ENCODE results near the gene HYAL3. TPM values are rescaled to one million over a fixed set of nuclear protein-coding genes. Genes with fewer than 3 reads are reported as not detected.

The HYAL3 gene, protein sequence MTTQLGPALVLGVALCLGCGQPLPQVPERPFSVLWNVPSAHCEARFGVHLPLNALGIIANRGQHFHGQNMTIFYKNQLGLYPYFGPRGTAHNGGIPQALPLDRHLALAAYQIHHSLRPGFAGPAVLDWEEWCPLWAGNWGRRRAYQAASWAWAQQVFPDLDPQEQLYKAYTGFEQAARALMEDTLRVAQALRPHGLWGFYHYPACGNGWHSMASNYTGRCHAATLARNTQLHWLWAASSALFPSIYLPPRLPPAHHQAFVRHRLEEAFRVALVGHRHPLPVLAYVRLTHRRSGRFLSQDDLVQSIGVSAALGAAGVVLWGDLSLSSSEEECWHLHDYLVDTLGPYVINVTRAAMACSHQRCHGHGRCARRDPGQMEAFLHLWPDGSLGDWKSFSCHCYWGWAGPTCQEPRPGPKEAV
- total RNA-seq = 1 to 10 TPM; 2.5 to 4.2 TPM

DNA sequence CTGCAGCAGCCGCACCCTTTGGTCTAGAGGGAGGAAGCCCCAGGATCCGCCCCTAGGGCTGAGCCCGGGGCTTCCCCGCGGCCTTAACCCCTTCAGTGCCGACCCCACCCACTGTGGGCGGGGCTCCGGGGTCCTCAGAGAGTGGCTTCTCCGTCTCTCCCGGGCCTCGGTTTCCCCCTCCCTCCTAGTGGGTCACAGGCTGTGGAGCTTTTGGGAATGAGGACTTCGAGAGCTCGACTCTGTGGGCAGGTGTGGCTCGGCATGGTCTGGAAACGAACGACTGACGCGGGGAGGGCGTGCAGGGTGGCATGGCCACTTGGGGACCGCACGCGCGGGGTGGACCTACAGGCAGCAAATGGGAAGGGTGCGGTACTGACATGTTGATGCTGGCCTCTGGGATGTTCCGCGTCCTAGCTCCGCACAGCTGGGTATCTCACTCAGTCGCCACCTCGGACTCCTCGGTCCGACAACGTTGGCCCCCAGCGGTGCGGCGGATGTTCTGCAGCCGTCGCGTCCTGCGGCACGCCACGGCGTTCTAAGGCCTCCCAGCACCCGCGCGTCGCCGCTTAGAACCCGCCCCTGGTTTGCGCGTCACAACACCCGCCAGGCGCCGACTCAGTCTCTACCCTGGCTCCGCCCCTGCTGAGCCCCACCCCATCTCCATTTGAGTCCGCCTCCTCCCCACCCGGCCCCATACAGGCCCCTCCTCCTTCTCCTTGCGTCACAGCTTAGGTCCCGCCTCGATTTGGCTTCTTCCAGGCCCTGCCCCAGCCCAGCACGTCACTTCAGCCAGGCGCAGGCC lies at the start of gene HYAL3, which contains the start of gene NAA80:
TSS of gene HYAL3 (minus strand) at position 570 of the 802 bp plus-strand sequence. CDS start 3,803 bp downstream, outside the sequence.
TSS of gene NAA80 (minus strand) at position 570 of the 802 bp plus-strand sequence. CDS start 1,942 bp downstream, outside the sequence.
- peak within 1 kb of the TSS; percentile 91 to 97 for H3K9ac ChIP-seq (ENCODE audit: low read depth in 2 of 2, low read length in 2 of 2)
- H3K27ac ChIP-seq = peak within 1 kb of the TSS; percentile 91
- no peaks in the 10 kb centered on the region for H3K27me3 ChIP-seq
- DNase-seq = peak; percentile 100
- intact Hi-C loops (cut with DNase I) = no loop called here
- TF ChIP-seq, protein P1, sequence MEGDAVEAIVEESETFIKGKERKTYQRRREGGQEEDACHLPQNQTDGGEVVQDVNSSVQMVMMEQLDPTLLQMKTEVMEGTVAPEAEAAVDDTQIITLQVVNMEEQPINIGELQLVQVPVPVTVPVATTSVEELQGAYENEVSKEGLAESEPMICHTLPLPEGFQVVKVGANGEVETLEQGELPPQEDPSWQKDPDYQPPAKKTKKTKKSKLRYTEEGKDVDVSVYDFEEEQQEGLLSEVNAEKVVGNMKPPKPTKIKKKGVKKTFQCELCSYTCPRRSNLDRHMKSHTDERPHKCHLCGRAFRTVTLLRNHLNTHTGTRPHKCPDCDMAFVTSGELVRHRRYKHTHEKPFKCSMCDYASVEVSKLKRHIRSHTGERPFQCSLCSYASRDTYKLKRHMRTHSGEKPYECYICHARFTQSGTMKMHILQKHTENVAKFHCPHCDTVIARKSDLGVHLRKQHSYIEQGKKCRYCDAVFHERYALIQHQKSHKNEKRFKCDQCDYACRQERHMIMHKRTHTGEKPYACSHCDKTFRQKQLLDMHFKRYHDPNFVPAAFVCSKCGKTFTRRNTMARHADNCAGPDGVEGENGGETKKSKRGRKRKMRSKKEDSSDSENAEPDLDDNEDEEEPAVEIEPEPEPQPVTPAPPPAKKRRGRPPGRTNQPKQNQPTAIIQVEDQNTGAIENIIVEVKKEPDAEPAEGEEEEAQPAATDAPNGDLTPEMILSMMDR (IDR thresholded peaks at IDR 0.05) = peak; percentile 25
- H3K4me1 ChIP-seq = peaks cover 15% of the 10 kb centered on the region
- no peaks in the 10 kb centered on the region for H3K36me3 ChIP-seq
- H3K4me3 ChIP-seq = peak within 1 kb of the TSS; percentile 47
- H3K9me3 ChIP-seq = no peaks in the 10 kb centered on the region

DNA sequence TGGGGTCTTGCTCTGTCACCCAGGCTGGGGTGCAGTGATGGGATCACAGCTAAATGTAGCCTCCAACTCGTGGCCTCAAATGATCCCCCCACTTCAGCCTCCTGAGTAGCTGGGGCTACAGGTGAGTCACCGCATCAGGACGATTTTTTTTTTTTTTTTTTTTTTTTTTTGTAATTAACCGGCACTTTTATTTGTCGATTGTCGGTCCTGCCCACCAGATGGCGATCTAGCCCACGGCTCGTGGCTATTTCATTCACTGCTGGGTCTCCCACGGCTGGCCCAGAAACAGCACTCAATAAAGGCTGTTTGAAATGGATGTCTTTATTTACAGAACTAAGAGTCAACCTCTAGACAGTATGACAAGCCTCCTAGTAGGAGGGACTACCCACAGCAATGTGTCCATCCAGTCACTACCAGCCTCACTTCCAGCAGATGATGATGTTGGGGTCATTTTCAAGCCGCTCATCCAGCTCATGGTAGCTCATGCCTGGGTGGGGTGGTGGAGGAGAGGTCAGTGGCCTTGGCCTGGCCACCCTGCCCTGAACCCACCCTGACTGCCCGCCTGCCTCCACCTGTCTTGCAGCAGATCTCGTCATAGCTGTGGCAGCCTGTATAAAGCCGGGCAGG lies 48.1 kb upstream of the HYAL3 start:
- Histone ChIP-seq H3K27ac (no peak overlapping the region), H3K36me3 (no peaks in the 10 kb centered on the region), H3K27me3 (no peaks in the 10 kb centered on the region), H3K4me3 (no peak overlapping the region), H3K4me1 (peaks cover 19% of the 10 kb centered on the region), H3K9ac (ENCODE audit: low read depth in 2 of 2, low read length in 2 of 2) (no peak overlapping the region), H3K9me3 (no peaks in the 10 kb centered on the region)
- DNase-seq = peak; percentile 73
- intact Hi-C loops (cut with DNase I) = loop anchor here (5.0 kb wide), 1 partner anchor 195 kb away; no protein-coding TSS in a partner anchor
- TF ChIP-seq, protein P1 (IDR thresholded peaks at IDR 0.05) = peak; percentile 47

DNA sequence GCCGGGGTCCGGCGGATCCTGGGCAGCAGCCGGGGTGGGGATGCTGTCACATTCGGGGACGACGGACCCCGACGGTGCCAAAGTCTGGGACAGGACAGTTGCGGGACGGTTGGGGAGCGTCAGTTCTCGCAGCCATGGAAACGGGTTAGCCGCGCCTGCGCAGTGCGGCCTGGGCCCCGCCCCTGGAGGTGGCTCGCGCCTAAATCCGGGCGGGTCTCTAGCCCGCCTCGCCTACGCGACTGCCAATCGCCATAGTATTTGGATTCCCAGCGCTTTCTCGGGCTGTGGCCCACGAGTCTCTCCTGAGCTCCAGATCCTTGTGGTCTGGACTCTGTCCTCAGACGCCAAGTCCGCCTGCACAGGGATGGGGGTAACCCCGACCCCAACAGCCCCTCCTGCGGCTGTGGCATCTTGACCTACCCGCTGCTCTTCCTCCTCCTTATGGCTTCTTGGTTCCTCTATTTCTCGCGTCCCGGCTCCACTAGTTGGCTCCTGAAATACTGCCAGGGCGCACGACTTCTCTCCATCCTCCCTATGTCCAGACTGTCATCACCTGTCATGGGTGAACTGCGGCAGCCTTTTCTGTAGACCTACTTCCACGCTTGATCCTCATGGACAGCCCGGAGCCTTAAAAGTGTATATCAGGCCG lies 46.5 kb upstream of the HYAL3 start, which contains the start of gene ZMYND10:
TSS of gene ZMYND10 (minus strand) at position 147 of the 649 bp plus-strand sequence. CDS start 153 bp downstream, outside the sequence.
- intact Hi-C loops (cut with DNase I) = loop anchor here (5.0 kb wide), 1 partner anchor 197 kb away; no protein-coding TSS in a partner anchor
- Histone ChIP-seq H3K27me3 (no peaks in the 10 kb centered on the region), H3K36me3 (no peaks in the 10 kb centered on the region), H3K9ac (ENCODE audit: low read depth in 2 of 2, low read length in 2 of 2) (no peak within 1 kb of the TSS), H3K4me1 (peaks cover 10% of the 10 kb centered on the region), H3K4me3 (peak within 1 kb of the TSS; percentile 25), H3K9me3 (no peaks in the 10 kb centered on the region), H3K27ac (no peak within 1 kb of the TSS)
- DNase-seq = peak; percentile 88
- TF ChIP-seq, protein P1 (IDR thresholded peaks at IDR 0.05) = no peak

DNA sequence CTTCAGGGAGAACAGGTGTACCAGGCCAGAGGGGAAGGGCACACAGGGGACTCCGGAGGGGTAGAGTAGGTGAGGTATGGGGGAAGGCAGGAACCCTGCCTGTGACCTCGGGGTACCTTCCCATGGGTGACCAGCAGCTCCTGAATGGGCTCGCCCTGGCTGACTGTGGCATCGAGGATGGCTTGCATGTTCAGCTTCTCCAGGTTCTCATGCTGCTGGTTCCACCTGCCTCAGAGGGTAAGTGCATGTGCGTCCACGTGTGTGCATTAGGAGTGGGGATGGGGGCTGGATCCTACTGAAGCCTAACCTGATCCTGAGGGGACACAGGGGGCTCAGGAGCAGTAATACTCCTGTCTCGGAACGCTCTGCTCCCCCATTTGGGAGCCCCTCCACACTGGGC lies 45.8 kb upstream of the HYAL3 start:
- no peak overlapping the region for H3K9ac ChIP-seq (ENCODE audit: low read depth in 2 of 2, low read length in 2 of 2)
- no peak for DNase-seq
- no peaks in the 10 kb centered on the region for H3K36me3 ChIP-seq
- H3K4me3 ChIP-seq = peak overlapping the region; percentile 25
- no peaks in the 10 kb centered on the region for H3K27me3 ChIP-seq
- intact Hi-C loops (cut with DNase I) = loop anchor here (5.0 kb wide), 1 partner anchor 197 kb away; no protein-coding TSS in a partner anchor
- TF ChIP-seq, protein P1 (IDR thresholded peaks at IDR 0.05) = no peak
- H3K27ac ChIP-seq = no peak overlapping the region
- H3K9me3 ChIP-seq = no peaks in the 10 kb centered on the region
- peaks cover 10% of the 10 kb centered on the region for H3K4me1 ChIP-seq

Data from colonic mucosa (tissue), 4 donors.